GM18861 (cell line): ENCODE measurements around the gene TMEM175.
"Not testable (repeated sequence)": the region's sequence is repeated elsewhere in the genome, so short reads cannot be mapped to it uniquely, and the experiment has no call there.

ENCODE experiments used
- ATAC-seq: cut with Tn5 transposase; IDR thresholded peaks from one replicate; pipeline ENCODE4 v1.9.1; 2021; ENCODE audit not compliant: unreplicated experiment

The TMEM175 gene

DNA sequence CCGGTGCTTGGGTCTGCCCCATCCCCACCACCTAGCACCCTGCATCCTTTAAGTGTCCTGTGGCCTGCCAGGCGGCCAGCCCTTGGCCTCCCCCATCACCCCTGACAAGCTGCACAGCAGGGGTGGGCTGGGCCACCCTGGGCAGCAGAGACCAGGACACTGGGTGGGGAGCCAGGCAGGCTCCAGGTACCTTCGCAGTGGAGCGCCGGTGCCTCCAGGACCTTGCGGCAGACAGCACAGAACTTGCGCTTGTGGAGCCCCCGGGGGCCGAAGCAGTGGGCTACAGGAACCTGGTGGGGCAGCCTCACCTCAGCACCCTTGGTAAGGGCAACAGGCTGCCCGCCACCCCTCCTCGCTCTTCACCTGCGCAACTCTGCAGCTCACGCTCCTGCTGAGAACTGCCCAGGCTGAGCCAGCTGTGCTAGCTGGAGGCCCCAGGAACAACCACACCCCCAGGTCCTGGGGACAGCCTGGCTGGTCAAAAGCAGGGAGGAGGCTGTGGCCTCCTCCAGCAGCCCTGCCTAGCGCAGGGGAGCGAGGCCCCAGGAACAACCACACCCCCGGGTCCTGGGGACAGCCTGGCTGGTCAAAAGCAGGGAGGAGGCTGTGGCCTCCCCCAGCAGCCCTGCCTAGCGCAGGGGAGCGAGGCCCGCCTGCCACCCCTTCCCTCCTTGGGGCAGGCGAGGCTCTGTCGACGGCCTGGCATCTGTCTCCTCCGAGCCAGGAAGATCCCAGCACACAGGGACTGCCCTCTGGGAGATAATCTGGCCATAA lies 36.5 kb downstream of the TMEM175 start:
- no peak for ATAC-seq

DNA sequence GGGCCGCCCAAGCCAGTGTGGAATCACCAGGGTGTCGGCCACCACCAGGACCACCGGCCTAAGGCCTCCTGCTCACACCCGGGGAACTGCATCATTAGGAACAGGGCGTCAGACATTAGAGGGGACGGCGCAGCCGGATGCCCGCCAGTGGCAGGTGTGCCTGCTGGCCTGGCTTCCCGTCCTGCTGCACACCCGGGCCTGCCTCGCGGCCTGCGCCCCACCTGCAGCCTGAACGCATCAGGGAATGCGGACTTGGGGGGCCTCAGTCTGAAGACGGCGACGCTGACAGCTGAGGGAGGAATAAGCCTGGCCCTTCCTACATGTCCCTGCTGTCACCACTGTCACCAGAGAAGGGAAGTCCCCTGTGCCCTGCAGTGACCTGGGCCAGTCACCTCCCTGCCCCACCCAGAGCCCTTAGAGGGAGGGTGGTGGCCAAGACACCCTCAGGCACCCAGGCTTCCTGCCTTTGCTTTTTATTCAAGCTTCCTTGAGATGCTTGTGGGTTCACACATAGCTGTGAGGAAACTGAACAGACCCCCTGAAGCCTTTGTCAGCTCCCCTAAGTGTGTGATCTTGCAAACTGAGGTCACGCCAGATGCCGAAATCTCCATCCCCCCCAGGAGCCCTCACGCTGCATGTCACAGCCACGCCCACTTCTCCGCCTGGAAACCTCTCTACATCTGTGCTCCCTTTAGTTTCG lies 37.9 kb downstream of the TMEM175 start:
- no peak for ATAC-seq

GRCh38 chr4:970854-971520 lies 38.7 kb downstream of the TMEM175 start:
- ATAC-seq = no peak

GRCh38 chr4:971666-972500 lies 39.6 kb downstream of the TMEM175 start:
- no peak for ATAC-seq

DNA sequence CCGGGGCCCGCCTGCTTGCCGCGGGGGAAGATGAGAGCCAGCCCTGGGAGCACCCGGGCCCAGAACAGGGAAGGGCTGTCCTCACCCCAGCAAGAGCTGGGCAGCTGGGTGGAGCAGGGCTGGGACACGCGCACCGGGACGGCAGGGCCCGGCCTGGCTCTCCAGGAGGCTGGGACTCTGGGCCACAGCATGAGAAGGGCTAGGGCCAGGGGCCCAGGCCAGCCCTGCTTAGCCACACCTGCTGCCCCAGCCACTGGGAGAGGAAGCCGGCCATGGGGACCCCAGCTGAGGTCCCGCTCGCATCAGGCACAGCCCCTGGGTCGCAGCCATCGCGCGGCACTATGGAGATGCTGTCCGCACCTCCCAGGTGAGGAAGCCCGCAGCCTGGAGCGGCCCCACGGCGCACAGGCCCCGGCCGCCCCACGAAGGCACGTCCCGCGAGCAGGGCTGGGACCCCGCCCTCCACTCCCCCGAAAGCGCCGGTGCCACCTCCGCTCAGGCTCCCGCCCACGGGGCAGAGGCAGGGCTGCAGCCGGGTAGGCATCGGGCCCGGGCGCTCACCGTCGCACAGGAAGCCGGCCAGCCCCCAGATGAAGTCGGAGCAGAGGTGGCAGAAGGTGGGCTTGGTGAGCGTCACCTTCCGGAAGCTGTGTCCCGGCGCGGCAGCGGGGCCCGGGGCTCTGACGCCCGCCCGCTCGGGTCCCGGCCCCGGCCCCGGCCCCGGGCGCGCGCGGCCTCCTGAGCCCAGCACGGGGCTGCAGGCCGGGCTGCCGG lies 40.6 kb downstream of the TMEM175 start:
- no peak for ATAC-seq

- ATAC-seq = no peak
Measured at GRCh38 chr4:973431-974397, 41.5 kb downstream of the TMEM175 start, which contains the start of gene DGKQ. Gene DGKQ (minus strand): TSS chr4:973569. CDS start chr4:973482, 87 bp downstream.

DNA sequence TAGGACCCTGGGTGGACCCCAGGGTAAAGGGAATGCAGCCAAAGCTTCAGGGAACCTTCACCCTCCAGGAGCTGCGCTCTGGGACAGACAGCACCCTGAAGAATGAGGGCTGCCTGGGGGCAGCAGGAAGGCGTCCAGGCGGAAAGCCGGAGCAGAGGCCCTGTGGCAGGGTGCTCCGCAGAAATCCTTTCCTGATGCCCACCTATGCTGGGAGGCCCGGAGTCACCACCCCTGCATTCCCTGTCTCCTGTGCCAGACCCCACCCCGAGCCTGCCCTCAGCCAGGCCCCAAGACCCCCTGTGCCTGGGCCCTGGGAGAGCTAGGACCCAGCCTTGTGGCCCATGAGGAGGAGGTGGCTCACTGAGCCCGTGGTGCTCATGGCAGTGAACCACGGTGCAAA lies 42.4 kb downstream of the TMEM175 start:
- no peak for ATAC-seq

GRCh38 chr4:976016-976415 lies 43.8 kb downstream of the TMEM175 start:
- not testable (repeated sequence) for ATAC-seq

DNA sequence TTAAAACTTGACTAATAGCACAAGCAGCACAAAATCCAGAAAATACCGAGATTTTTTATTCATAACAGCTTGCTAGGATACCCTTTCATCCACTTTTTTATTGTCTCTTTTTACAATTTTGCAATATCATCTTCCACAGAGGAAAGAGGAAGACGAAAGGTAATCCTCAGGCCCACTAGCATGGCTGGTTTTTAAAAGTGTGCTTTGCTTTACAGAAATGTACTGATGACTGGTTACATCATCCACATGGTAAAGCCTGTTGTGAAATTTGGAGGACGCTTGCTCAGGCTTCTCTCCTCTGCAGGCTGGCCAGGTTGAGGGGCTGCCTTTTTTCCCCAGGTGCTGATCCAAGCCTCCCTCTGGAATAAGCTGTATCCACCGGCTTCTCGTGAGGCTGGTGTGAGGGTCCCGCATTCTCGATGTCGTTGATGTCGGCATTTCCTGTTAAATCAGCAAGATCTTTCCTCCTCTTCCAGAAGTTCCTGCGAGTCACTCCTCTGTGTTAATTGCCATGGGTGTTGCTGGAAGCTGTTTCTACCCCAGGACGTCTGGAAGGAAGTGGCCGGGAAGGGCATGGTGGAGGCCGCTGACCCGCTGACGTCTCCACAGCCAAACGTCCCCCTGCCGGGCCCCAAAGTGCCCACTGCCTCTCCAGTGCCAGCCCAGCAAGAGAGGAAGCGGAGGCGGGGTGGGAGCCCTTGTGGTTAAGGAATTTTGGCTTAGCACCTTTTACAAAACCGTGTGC lies 46.9 kb downstream of the TMEM175 start:
- ATAC-seq = no peak

DNA sequence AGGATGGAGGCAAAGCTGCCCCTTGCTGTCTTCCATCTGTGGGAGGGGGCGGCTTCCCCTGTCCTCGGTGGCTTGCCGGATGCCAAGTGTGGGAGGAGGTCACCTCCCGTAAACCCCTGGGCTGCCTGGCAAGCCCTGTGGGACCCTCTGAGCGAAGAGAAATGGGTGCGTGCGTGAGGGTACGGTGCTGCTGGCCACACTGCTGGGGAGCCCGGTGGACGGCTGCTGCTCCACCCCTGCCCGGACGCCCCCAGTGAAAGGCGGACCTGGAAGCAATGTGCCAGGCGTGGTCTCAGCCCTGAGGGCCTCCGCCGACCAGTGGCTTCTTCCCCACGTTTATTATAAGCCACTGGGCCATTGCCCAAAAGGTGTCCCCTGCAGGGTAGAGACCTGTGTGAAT lies 50.0 kb downstream of the TMEM175 start:
- no peak for ATAC-seq

- no peak for ATAC-seq
Measured at GRCh38 chr4:982814-983213, 50.6 kb downstream of the TMEM175 start.

GRCh38 chr4:984336-985054 lies 52.2 kb downstream of the TMEM175 start:
- no peak for ATAC-seq

GRCh38 chr4:985123-985830 lies 53.0 kb downstream of the TMEM175 start:
- ATAC-seq = no peak

DNA sequence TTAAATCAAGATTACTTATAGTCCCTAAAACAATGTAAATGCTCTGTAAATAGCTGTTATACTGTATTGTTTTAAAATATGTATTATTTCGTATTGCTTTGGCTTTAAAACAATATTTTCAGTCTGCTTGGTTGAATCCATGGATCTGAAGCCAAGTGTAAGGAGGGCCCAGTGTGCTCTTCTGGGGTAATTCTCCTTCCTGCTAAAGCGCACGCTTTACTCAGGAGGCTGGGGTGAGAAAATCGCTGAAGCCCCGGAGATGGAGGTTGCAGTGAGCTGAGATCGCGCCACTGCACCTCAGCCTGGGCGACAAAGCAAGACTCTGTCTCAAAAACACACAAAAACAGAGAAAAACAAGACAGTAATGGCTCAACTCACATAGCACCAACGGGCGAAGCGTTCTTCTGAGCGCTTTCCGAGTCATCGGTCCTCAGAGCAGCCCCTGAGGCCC lies 54.2 kb downstream of the TMEM175 start:
- peak; percentile 12 for ATAC-seq

GRCh38 chr4:986879-987623 lies 54.8 kb downstream of the TMEM175 start, which contains the start of gene IDUA:
Gene IDUA (plus strand): TSS chr4:987044. CDS start chr4:987085, 41 bp downstream.
- ATAC-seq = peak; percentile 61
